GM23338 (cell line): ENCODE measurements around the gene ZFP62. TPM values are rescaled to one million over a fixed set of nuclear protein-coding genes. Genes with fewer than 3 reads are reported as not detected.
A peak's percentile ranks its signal among the peaks of the same experiment; 100 is the strongest.

ENCODE experiments used
- ATAC-seq: fragments of 200-7000 bp; cut with Tn5 transposase; 3 replicates; pipeline ENCODE4 v1.9.1; 2020
- DNase-seq: peaks from one replicate; pipeline ENCODE4 v3.0.0-alpha.2; 2015; ENCODE audit warnings: low spot score
- H2AFZ ChIP-seq: fragments of 200-600 bp; sonication (generic); 2 replicates; pipeline ENCODE4 v1.8.0; 2016; ENCODE audit warnings: antibody characterized with exemption, mild to moderate bottlenecking, moderate library complexity
- H3F3A ChIP-seq: fragments of 200-600 bp; sonication (generic); replicated peaks from 2 replicates; pipeline ENCODE4 v1.8.0; 2017; ENCODE audit warnings: antibody characterized with exemption, mixed run types, low read depth
- H3K27ac ChIP-seq: fragments of 200-600 bp; sonication (generic); 2 replicates; pipeline ENCODE4 v1.6.1; 2016; ENCODE audit warnings: low read depth
- H3K27me3 ChIP-seq: fragments of 200-600 bp; sonication (generic); 2 replicates; pipeline ENCODE4 v1.8.0; 2016; ENCODE audit warnings: mild to moderate bottlenecking, mixed run types, moderate library complexity; ENCODE audit not compliant: insufficient read depth
- H3K36me3 ChIP-seq: fragments of 200-600 bp; sonication (generic); 2 replicates; pipeline ENCODE4 v1.8.0; 2016; ENCODE audit warnings: mild to moderate bottlenecking; ENCODE audit not compliant: insufficient read depth
- H3K4me1 ChIP-seq: fragments of 200-600 bp; sonication (generic); 2 replicates; pipeline ENCODE4 v1.8.0; 2016; ENCODE audit warnings: mild to moderate bottlenecking, moderate library complexity; ENCODE audit not compliant: insufficient read depth
- H3K4me2 ChIP-seq: fragments of 200-600 bp; sonication (generic); 2 replicates; pipeline ENCODE4 v1.7.1; 2017; ENCODE audit warnings: mixed run types
- H3K4me3 ChIP-seq: fragments of 200-600 bp; sonication (generic); 2 replicates; pipeline ENCODE4 v1.6.1; 2016; ENCODE audit warnings: mixed run types
- H3K79me2 ChIP-seq: fragments of 200-600 bp; sonication (generic); replicated peaks from 2 replicates; pipeline ENCODE4 v1.8.0; 2017; ENCODE audit warnings: mild to moderate bottlenecking; ENCODE audit not compliant: insufficient read depth
- H3K9me2 ChIP-seq: fragments of 200-600 bp; sonication (generic); 2 replicates; pipeline ENCODE4 v1.8.0; 2017; ENCODE audit not compliant: insufficient read depth
- H4K20me1 ChIP-seq: fragments of 200-600 bp; sonication (generic); replicated peaks from 2 replicates; pipeline ENCODE4 v1.8.0; 2017; ENCODE audit warnings: mild to moderate bottlenecking; ENCODE audit not compliant: insufficient read depth
- H3K27ac Mint-ChIP-seq: 2 replicates; pipeline ENCODE4 v1.8.0; 2020; ENCODE audit warnings: inconsistent platforms, mild to moderate bottlenecking, moderate library complexity, mixed read lengths
- H3K27me3 Mint-ChIP-seq: 3 replicates; pipeline ENCODE4 v1.8.0; 2022; ENCODE audit warnings: low read depth, mild to moderate bottlenecking, moderate library complexity, mixed read lengths, inconsistent platforms; ENCODE audit not compliant: insufficient read depth, poor library complexity
- H3K36me3 Mint-ChIP-seq: 3 replicates; pipeline ENCODE4 v1.8.0; 2021; ENCODE audit warnings: low read depth, mild to moderate bottlenecking, inconsistent platforms, moderate library complexity, mixed read lengths
- H3K4me1 Mint-ChIP-seq: 3 replicates; pipeline ENCODE4 v1.8.0; 2020; ENCODE audit warnings: mild to moderate bottlenecking, inconsistent platforms, mixed read lengths
- H3K4me3 Mint-ChIP-seq: 3 replicates; pipeline ENCODE4 v1.8.0; 2021; ENCODE audit warnings: moderate library complexity, mild to moderate bottlenecking, inconsistent platforms, mixed read lengths
- H3K9me3 Mint-ChIP-seq: 3 replicates; pipeline ENCODE4 v1.8.0; 2020; ENCODE audit warnings: moderate library complexity, mild to moderate bottlenecking, inconsistent platforms, mixed read lengths
- CREB1 ChIP-seq: fragments of 250-450 bp; sonication (Bioruptor Pico); IDR thresholded peaks from 2 replicates; pipeline ENCODE4 v1.5.0; 2020; ENCODE audit warnings: low read depth, mild to moderate bottlenecking, moderate library complexity
- EZH2 ChIP-seq: fragments of 200-600 bp; sonication (generic); IDR thresholded peaks from one replicate; pipeline ENCODE4 v1.8.0; 2017; ENCODE audit warnings: antibody characterized with exemption, mild to moderate bottlenecking, low read depth; ENCODE audit not compliant: unreplicated experiment
- EZH2phosphoT487 ChIP-seq: fragments of 200-600 bp; sonication (generic); IDR thresholded peaks from one replicate; pipeline ENCODE4 v1.8.1; 2018; ENCODE audit warnings: antibody characterized with exemption; ENCODE audit not compliant: unreplicated experiment
- JUNB ChIP-seq: IDR thresholded peaks from one replicate; pipeline ENCODE4 v1.6.1; 2016; ENCODE audit warnings: antibody characterized with exemption; ENCODE audit not compliant: unreplicated experiment
- NANOG ChIP-seq: IDR thresholded peaks from 2 replicates; pipeline ENCODE4 v1.6.1; 2016; ENCODE audit warnings: antibody characterized with exemption, borderline replicate concordance
- POLR2AphosphoS5 ChIP-seq: IDR thresholded peaks from 2 replicates; pipeline ENCODE4 v1.6.1; 2016; ENCODE audit warnings: antibody characterized with exemption, low read depth
- STAT1 ChIP-seq: IDR thresholded peaks from one replicate; pipeline ENCODE4 v1.6.1; 2016; ENCODE audit warnings: antibody characterized with exemption; ENCODE audit not compliant: unreplicated experiment
- ZNF114 ChIP-seq: fragments of 250-450 bp; sonication (Bioruptor Pico); IDR thresholded peaks from 2 replicates; pipeline ENCODE4 v1.5.0; 2020; ENCODE audit warnings: mild to moderate bottlenecking, moderate library complexity
- ZNF331 ChIP-seq: fragments of 250-450 bp; sonication (Bioruptor Pico); IDR thresholded peaks from 2 replicates; pipeline ENCODE4 v1.5.0; 2020; ENCODE audit warnings: low read depth, mild to moderate bottlenecking, moderate library complexity
- ZNF462 ChIP-seq: fragments of 250-450 bp; sonication (Bioruptor Pico); IDR thresholded peaks from 2 replicates; pipeline ENCODE4 v1.5.0; 2020; ENCODE audit warnings: mild to moderate bottlenecking, moderate library complexity
- polyA plus RNA-seq: library from polyadenylated mRNA; unstranded; fragments of >200 nt; fragmentation: Nextera tagmentation; extraction: Ambion mirVana; gene quantifications from 2 replicates; pipeline ENCODE4 v1.2.1, GENCODE V29; 2016
- total RNA-seq: library from RNA; depleted of rRNA; stranded (reverse); fragments of >200 nt; shearing (Covaris generic); gene quantifications from 2 replicates; pipeline ENCODE4 v1.2.3, GENCODE V29; 2014
- TF ChIP-seq, protein P1 (sequence below): IDR thresholded peaks from 2 replicates; pipeline ENCODE4 v1.6.1; 2016; ENCODE audit warnings: antibody characterized with exemption
- TF ChIP-seq, protein P2 (sequence below): IDR thresholded peaks from one replicate; pipeline ENCODE4 v1.6.1; 2018; ENCODE audit warnings: antibody characterized with exemption; ENCODE audit not compliant: unreplicated experiment
- TF ChIP-seq, protein P3 (sequence below), 2 experiments: fragments of 200-600 bp in 1 of 2; sonication (generic) in 1 of 2; conservative IDR thresholded peaks; 2 replicates each; pipeline versions ENCODE4 v1.5.1 to v1.6.1; 2016 to 2017; ENCODE audit warnings: antibody characterized with exemption in 2 of 2, low read depth in 2 of 2, mild to moderate bottlenecking in 2 of 2, moderate library complexity in 1 of 2

Gene ZFP62
- total and polyA plus RNA-seq, 2 experiments from 2014 or later = 32.9 to 33.2 TPM

DNA sequence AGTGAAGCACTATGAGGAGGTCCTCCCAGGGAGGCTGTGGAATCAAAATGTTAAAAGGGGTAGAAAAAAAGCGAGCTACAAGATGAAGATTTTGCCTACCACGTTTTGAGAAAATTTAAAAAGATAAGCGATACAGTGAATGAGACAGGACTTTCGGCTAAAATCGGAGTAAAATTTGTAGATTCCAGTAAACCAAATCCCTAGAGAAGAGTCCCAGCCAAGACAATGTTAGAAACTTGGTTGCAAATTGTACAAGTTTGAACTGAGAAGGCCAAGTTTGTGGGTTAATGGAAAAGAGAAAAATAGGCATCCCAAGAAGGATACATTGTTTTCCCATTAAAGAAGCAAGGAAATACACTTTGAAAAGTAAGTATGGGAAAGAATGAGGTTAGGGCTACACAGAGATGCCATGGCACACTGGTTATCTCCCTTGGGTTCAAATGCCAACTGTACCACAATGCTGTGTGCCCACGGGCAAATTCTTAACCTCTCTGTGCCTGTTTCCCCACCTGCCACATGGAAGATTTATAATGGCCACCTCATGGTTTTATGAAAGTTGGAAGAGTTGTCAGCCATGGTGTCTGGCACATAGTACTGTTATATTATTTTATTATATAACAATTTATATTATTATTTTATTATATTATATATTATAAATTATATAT is 42.3 kb downstream of the ZFP62 start:
- Histone ChIP-seq H2AFZ (0 out of 2 replicates have a peak overlapping the region, but pooled peaks have one; percentile 38), H3K4me2 (no peak overlapping the region), H3K4me3 (no peak overlapping the region), H3K4me1 (peaks cover 15% of the 10 kb centered on the region; the same call in 1 of the 2 replicates), H3K27ac (no peak overlapping the region), H4K20me1 (no peaks in the 10 kb centered on the region), H3K36me3 (no peaks in the 10 kb centered on the region), H3F3A (peaks cover 7% of the 10 kb centered on the region; the same call in 1 of the 2 replicates), H3K9me2 (no peaks in the 10 kb centered on the region), H3K79me2 (no peaks in the 10 kb centered on the region), H3K27me3 (no peaks in the 10 kb centered on the region)
- Mint-ChIP-seq H3K27me3 (no peaks in the 10 kb centered on the region), H3K27ac (no peak overlapping the region), H3K9me3 (no peaks in the 10 kb centered on the region), H3K4me3 (no peak overlapping the region), H3K36me3 (no peaks in the 10 kb centered on the region), H3K4me1 (peaks cover 16% of the 10 kb centered on the region)
- ATAC-seq (no peak), DNase-seq (no peak)
- TF ChIP-seq ZNF462 = no peak
- TF ChIP-seq ZNF331 = no peak
- TF ChIP-seq ZNF114 (CRISPR knock-in tag) = no peak
- TF ChIP-seq, protein P1, sequence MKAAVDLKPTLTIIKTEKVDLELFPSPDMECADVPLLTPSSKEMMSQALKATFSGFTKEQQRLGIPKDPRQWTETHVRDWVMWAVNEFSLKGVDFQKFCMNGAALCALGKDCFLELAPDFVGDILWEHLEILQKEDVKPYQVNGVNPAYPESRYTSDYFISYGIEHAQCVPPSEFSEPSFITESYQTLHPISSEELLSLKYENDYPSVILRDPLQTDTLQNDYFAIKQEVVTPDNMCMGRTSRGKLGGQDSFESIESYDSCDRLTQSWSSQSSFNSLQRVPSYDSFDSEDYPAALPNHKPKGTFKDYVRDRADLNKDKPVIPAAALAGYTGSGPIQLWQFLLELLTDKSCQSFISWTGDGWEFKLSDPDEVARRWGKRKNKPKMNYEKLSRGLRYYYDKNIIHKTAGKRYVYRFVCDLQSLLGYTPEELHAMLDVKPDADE = no peak
- no peak for TF ChIP-seq JUNB
- TF ChIP-seq EZH2 = no peak
- TF ChIP-seq EZH2phosphoT487 = no peak
- TF ChIP-seq, protein P2, sequence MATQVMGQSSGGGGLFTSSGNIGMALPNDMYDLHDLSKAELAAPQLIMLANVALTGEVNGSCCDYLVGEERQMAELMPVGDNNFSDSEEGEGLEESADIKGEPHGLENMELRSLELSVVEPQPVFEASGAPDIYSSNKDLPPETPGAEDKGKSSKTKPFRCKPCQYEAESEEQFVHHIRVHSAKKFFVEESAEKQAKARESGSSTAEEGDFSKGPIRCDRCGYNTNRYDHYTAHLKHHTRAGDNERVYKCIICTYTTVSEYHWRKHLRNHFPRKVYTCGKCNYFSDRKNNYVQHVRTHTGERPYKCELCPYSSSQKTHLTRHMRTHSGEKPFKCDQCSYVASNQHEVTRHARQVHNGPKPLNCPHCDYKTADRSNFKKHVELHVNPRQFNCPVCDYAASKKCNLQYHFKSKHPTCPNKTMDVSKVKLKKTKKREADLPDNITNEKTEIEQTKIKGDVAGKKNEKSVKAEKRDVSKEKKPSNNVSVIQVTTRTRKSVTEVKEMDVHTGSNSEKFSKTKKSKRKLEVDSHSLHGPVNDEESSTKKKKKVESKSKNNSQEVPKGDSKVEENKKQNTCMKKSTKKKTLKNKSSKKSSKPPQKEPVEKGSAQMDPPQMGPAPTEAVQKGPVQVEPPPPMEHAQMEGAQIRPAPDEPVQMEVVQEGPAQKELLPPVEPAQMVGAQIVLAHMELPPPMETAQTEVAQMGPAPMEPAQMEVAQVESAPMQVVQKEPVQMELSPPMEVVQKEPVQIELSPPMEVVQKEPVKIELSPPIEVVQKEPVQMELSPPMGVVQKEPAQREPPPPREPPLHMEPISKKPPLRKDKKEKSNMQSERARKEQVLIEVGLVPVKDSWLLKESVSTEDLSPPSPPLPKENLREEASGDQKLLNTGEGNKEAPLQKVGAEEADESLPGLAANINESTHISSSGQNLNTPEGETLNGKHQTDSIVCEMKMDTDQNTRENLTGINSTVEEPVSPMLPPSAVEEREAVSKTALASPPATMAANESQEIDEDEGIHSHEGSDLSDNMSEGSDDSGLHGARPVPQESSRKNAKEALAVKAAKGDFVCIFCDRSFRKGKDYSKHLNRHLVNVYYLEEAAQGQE = no peak
- TF ChIP-seq CREB1 = no peak
- no peak for TF ChIP-seq POLR2AphosphoS5
- TF ChIP-seq, protein P3, sequence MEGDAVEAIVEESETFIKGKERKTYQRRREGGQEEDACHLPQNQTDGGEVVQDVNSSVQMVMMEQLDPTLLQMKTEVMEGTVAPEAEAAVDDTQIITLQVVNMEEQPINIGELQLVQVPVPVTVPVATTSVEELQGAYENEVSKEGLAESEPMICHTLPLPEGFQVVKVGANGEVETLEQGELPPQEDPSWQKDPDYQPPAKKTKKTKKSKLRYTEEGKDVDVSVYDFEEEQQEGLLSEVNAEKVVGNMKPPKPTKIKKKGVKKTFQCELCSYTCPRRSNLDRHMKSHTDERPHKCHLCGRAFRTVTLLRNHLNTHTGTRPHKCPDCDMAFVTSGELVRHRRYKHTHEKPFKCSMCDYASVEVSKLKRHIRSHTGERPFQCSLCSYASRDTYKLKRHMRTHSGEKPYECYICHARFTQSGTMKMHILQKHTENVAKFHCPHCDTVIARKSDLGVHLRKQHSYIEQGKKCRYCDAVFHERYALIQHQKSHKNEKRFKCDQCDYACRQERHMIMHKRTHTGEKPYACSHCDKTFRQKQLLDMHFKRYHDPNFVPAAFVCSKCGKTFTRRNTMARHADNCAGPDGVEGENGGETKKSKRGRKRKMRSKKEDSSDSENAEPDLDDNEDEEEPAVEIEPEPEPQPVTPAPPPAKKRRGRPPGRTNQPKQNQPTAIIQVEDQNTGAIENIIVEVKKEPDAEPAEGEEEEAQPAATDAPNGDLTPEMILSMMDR (conservative IDR thresholded peaks at IDR 0.05; ENCODE audit: low read depth in 2 of 2) = no peak
- TF ChIP-seq NANOG = no peak
- TF ChIP-seq STAT1 = no peak
